Rectal smooth muscle tissue (tissue), 1 donor: ENCODE results near the gene S100A7.
"Not testable (repeated sequence)": the region's sequence is repeated elsewhere in the genome, so short reads cannot be mapped to it uniquely, and the experiment has no call there.

Experiments
- H3K27ac ChIP-seq: one replicate; pipeline ENCODE4 v1.7.0; 2013; ENCODE audit warnings: low read depth, low read length, inconsistent platforms
- H3K27me3 ChIP-seq: one replicate; pipeline ENCODE4 v1.7.0; 2013; ENCODE audit warnings: low read length; ENCODE audit not compliant: control insufficient read depth, insufficient read depth
- H3K36me3 ChIP-seq: one replicate; pipeline ENCODE4 v1.7.0; 2013; ENCODE audit warnings: low read length; ENCODE audit not compliant: control insufficient read depth, insufficient read depth
- H3K4me1 ChIP-seq: one replicate; pipeline ENCODE4 v1.7.0; 2013; ENCODE audit warnings: low read length; ENCODE audit not compliant: control insufficient read depth, insufficient read depth
- H3K4me3 ChIP-seq: one replicate; pipeline ENCODE4 v1.7.0; 2013; ENCODE audit warnings: low read length
- H3K9ac ChIP-seq: one replicate; pipeline ENCODE4 v1.7.0; 2013; ENCODE audit warnings: low read length

S100A7 gene

DNA sequence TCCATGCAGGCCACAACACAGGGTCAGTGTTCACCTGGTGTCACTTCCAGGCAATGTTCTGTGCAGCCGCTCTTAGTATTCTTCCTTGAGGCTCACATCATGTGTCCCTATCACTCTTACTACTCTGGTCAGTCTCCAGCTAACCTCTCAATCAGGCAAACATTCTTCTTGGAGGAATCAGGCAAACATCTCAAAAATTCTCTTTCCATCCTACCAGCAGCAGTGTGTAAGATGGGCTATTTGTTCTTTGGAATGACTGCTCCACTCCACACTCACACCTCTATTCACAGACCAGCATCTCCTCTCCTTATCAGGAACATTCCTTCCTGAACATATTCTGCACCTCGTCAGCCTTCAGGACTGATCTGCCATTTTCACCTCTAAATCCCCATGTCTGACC, 40.1 kb downstream of the S100A7 start:
- H3K9ac ChIP-seq: no peak overlapping the region
- no peaks in the 10 kb centered on the region for H3K4me1 ChIP-seq
- H3K36me3 ChIP-seq: no peaks in the 10 kb centered on the region
- no peak overlapping the region for H3K27ac ChIP-seq
- H3K27me3 ChIP-seq: peaks cover 2% of the 10 kb centered on the region
- H3K4me3 ChIP-seq: no peak overlapping the region

DNA sequence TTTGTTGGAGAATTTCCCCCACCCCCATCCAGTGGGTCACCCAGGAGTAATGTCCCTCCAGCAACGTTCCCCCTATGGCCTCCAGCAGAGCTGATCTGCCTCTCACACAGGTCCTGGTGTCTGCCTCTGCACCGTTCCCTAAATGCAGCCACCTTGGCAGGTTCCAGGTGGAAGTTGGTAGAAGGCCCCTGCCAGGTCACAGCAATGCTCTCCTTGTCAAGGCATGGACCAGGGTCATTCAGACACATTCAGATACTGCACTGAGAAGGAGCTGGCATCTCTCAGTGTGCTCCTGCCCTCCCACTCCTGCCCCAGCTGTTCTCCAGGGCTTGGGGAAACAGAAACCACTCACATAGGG, 41.0 kb downstream of the S100A7 start:
- not testable (repeated sequence) for H3K36me3 ChIP-seq, H3K27ac ChIP-seq, H3K4me3 ChIP-seq, H3K9ac ChIP-seq, H3K4me1 ChIP-seq, H3K27me3 ChIP-seq

DNA sequence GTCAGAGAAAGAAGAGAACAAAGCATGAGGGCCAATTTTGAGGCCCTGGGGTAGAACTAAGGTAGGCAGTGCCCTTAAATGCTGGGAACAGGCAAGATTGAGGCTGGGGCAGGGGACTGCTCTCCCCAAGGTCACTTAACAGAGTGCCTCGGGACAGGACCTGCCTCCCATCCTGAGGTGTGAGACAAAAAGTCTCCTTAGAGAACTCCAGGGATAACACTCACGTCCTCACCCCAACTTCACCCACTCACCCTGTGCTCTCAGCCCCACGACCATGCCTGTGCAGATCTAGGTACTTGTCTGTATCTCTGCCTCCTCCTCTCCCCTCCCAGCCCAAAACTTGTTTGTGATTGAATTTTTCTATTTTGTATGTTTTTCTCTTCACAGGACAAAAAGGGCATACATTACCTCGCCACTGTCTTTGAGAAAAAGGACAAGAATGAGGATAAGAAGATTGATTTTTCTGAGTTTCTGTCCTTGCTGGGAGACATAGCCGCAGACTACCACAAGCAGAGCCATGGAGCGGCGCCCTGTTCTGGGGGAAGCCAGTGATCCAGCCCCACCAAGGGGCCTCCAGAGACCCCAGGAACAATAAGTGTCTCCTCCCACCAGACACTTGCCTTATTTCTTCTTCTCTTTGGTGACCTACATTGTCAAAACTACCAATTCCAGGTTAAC, 41.6 kb downstream of the S100A7 start:
- H3K27ac ChIP-seq, H3K4me3 ChIP-seq, H3K36me3 ChIP-seq, H3K4me1 ChIP-seq, H3K9ac ChIP-seq, H3K27me3 ChIP-seq: not testable (repeated sequence)

DNA sequence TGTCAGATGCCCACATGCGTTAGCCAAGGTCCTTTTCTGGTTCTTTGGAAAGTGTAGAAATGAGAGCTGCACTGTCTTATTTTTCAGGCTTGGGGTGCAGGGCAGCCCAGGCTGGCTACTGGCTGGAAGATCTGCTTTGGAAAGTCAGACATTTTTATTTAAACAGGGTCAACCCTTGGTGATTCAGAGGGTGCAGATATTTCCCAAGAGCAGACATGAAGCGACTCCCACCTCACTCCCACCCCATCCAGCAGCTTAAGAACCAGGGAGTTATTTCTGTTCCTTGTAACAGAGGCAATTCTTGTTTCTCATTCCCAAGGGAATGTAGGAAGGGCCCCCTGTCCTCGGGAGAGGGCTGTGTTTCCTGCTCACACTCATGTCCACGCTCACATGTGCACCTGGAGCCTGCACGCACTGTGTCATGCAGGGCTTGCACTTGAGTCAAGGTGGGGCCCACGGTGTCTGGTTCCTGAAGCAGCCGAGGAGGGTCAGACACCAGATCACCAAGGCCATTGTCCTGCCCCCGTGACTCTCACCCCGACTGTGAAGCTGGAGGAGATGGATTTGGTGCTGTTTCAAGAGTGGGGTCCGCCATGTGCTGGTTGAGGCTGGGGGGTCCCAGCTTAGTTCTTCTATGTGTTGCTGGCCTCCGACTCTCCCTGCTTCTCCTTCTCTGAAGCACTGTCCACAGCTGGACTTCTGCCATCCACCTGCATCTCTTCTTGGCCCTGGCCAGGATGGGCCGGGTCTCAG, 43.1 kb downstream of the S100A7 start:
- Histone ChIP-seq H3K27me3 (peaks cover 2% of the 10 kb centered on the region), H3K4me3 (no peak overlapping the region), H3K9ac (no peak overlapping the region), H3K36me3 (no peaks in the 10 kb centered on the region), H3K4me1 (no peaks in the 10 kb centered on the region), H3K27ac (no peak overlapping the region)

DNA sequence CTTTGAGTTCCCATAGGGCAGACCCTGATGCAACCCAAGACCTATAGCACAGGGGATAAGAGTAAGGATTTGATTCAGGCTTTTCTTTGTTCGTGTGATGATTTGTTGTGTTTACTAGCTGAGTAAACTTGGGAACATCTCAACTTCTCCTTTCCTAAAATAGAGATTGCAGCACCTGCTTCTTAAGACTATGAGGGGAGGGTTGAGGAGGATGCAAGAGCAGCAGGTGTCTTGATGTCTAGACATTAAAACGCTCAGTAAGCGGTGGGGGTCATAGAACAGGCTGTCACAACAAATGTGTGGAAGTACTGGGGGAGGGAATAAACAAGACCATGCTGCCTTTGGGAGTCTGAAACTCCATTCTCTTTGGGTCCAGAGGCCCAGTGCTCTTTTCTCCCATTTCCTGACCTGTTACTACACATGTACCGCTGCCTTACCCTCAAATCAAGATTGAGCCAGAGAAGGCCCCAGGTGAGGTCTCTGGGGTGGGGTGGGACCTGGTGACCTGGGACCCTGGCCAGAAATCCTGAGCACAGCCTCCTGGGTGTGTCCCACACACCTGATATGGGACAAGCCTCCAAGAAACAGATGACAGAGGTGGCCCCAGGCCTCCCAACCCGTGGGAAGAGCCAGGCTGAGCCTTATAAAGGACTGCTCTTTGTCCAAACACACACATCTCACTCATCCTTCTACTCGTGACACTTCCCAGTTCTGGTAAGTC, 44.4 kb downstream of the S100A7 start, which contains the start of gene S100A7A:
Gene S100A7A (plus strand): TSS at position 671 of the 721 bp plus-strand sequence. CDS start 1,563 bp downstream, outside the sequence.
- H3K27me3 ChIP-seq: peaks cover 2% of the 10 kb centered on the region
- no peak within 1 kb of the TSS for H3K4me3 ChIP-seq
- no peak within 1 kb of the TSS for H3K27ac ChIP-seq
- no peaks in the 10 kb centered on the region for H3K36me3 ChIP-seq
- H3K9ac ChIP-seq: no peak within 1 kb of the TSS
- no peaks in the 10 kb centered on the region for H3K4me1 ChIP-seq

DNA sequence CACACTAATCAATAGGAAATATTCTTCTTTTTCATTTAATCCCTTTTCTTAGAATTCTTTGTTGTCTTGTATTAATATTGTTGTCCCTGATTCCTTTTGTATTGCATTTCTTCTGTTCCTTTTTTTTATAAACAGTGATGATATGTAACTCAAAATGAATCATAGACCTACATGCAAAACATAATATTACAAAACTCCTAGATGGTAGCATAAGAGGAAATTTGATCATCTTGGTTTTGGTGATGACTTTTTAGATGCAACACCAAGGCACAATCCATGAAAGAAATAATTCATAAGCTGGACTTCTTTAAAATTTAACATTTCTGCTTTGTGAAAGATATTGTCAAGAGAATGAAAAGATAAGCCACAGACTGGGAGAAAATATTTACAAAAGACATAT, 46.5 kb downstream of the S100A7 start:
- H3K9ac ChIP-seq, H3K4me3 ChIP-seq: not testable (repeated sequence)

More for the DNA sequence above, 46.5 kb downstream of the S100A7 start:
- not testable (repeated sequence) for H3K4me1 ChIP-seq, H3K27ac ChIP-seq, H3K27me3 ChIP-seq, H3K36me3 ChIP-seq
